HepG2 (cell line): ENCODE measurements around the gene WNT5B. TPM values are rescaled to one million over a fixed set of nuclear protein-coding genes. Genes with fewer than 3 reads are reported as not detected.

Experiments
- ATAC-seq: fragments of 200-7000 bp; cut with Tn5 transposase; 3 replicates; pipeline ENCODE4 v1.9.1; 2020; ENCODE audit warnings: mild to moderate bottlenecking, moderate library complexity
- BruUV-seq: library from RNA; stranded (reverse); fragments of 400-500 nt; replicated peaks from 2 replicates; lab custom pipeline; 2021; lab: Mats Ljungman, UMichigan
- CTCF ChIA-PET: fragments of 300-600 bp; formaldehyde crosslinking; extraction: SDS; loops from one replicate; lab custom pipeline; 2021; ENCODE audit warnings: low total read pairs, inconsistent platforms, low intra/inter-chr PET ratio; lab: Yijun Ruan, JAX
- POLR2A ChIA-PET: fragments of 350-600 bp; sonication (Branson Sonifier 250); formaldehyde crosslinking; loops from one replicate; lab custom pipeline; 2020; ENCODE audit warnings: antibody characterized with exemption, inconsistent platforms; lab: Yijun Ruan, JAX
- DNase-seq: peaks from one replicate; pipeline ENCODE4 v3.0.0-alpha.2; 2015; ENCODE audit warnings: low spot score
- FAIRE-seq: peaks from 3 replicates; lab custom pipeline; 2011; peaks lifted over from hg19 to GRCh38; lab: Jason Lieb, UNC
- H2AFZ ChIP-seq: one replicate; pipeline ENCODE4 v1.6.1; 2011; ENCODE audit warnings: low read length, inconsistent platforms
- H3K27ac ChIP-seq: fragments of 300-600 bp; 3 replicates; pipeline ENCODE4 v1.8.0; 2011; ENCODE audit warnings: mixed run types, mild to moderate bottlenecking, mixed read lengths, low read length, inconsistent platforms; ENCODE audit not compliant: insufficient read depth; ENCODE audit errors: extremely low read length
- H3K27me3 ChIP-seq, 2 experiments: fragments of 200-600 bp in 1 of 2; 2 replicates in 1 of 2; 3 replicates in 1 of 2; pipeline versions ENCODE4 v1.6.0 to v1.8.0; 2011; ENCODE audit warnings: low read length in 2 of 2, mild to moderate bottlenecking in 2 of 2, moderate library complexity in 2 of 2, inconsistent platforms in 1 of 2; ENCODE audit not compliant: insufficient read depth in 2 of 2, control insufficient read depth in 1 of 2
- H3K36me3 ChIP-seq, 2 experiments: fragments of 200-600 bp in 1 of 2; replicated peaks in 1 of 2; 2 replicates in 1 of 2; 3 replicates in 1 of 2; pipeline versions ENCODE4 v1.5.1 to v1.8.0; 2011; ENCODE audit warnings: low read length in 2 of 2, inconsistent platforms in 1 of 2; ENCODE audit not compliant: insufficient read depth in 2 of 2, control insufficient read depth in 1 of 2
- H3K4me1 ChIP-seq: 2 replicates; pipeline ENCODE4 v1.5.1; 2012; ENCODE audit warnings: low read length, inconsistent platforms; ENCODE audit not compliant: insufficient read depth
- H3K4me2 ChIP-seq: 2 replicates; pipeline ENCODE4 v1.6.0; 2011; ENCODE audit warnings: low read depth, low read length, inconsistent platforms
- H3K4me3 ChIP-seq, 3 experiments: fragments of 200-600 bp in 1 of 3; sonication (generic), shearing (Covaris generic) in 1 of 3; replicated peaks in 1 of 3; 2 replicates each; pipeline ENCODE4 v1.5.1; 2011 to 2016; ENCODE audit warnings: low read length in 3 of 3, inconsistent platforms in 2 of 3, low read depth in 2 of 3, mild to moderate bottlenecking in 2 of 3, control low read depth in 1 of 3, mixed read lengths in 1 of 3; ENCODE audit not compliant: insufficient read depth in 1 of 3
- H3K79me2 ChIP-seq: one replicate; pipeline ENCODE4 v1.6.1; 2011; ENCODE audit warnings: low read length, inconsistent platforms; ENCODE audit not compliant: insufficient read depth
- H3K9ac ChIP-seq: 2 replicates; pipeline ENCODE4 v1.6.0; 2011; ENCODE audit warnings: mild to moderate bottlenecking, low read depth, low read length, inconsistent platforms; ENCODE audit not compliant: insufficient read depth
- H3K9me3 ChIP-seq: 2 replicates; pipeline ENCODE4 v1.5.1; 2012; ENCODE audit warnings: mild to moderate bottlenecking, low read length
- H4K20me1 ChIP-seq: 2 replicates; pipeline ENCODE4 v1.6.0; 2011; ENCODE audit warnings: inconsistent platforms, mild to moderate bottlenecking, low read length, moderate library complexity; ENCODE audit not compliant: insufficient read depth
- ARID2 ChIP-seq: sonication (generic); formaldehyde crosslinking; IDR thresholded peaks from 2 replicates; pipeline ENCODE4 v1.8.1; 2022; ENCODE audit warnings: mild to moderate bottlenecking, missing genetic modification reagents, borderline replicate concordance
- ATF7 ChIP-seq, 2 experiments: fragments of 450-650 bp in 1 of 2; sonication (generic) in 1 of 2; formaldehyde crosslinking in 1 of 2; IDR thresholded peaks; 2 replicates each; pipeline versions ENCODE4 v1.4.0 to v1.6.1; 2016 to 2020; ENCODE audit warnings: antibody characterized with exemption in 1 of 2, mild to moderate bottlenecking in 1 of 2, missing genetic modification reagents in 1 of 2
- FOXJ3 ChIP-seq: sonication (generic); formaldehyde crosslinking; IDR thresholded peaks from 2 replicates; pipeline ENCODE4 v1.4.0; 2020; ENCODE audit warnings: missing genetic modification reagents, mild to moderate bottlenecking, borderline replicate concordance
- PHF8 ChIP-seq: sonication (generic); formaldehyde crosslinking; IDR thresholded peaks from 2 replicates; pipeline ENCODE4 v1.5.0; 2020; ENCODE audit warnings: missing genetic modification reagents
- RFXANK ChIP-seq: IDR thresholded peaks from 2 replicates; pipeline ENCODE4 v1.6.1; 2016
- STAG1 ChIP-seq: sonication (generic); formaldehyde crosslinking; IDR thresholded peaks from 2 replicates; pipeline ENCODE4 v1.4.0; 2020; ENCODE audit warnings: missing genetic modification reagents
- ZFP36L2 ChIP-seq: sonication (generic); formaldehyde crosslinking; IDR thresholded peaks from 2 replicates; pipeline ENCODE4 v1.4.0; 2020; ENCODE audit warnings: missing genetic modification reagents
- ZNF235 ChIP-seq: sonication (generic); formaldehyde crosslinking; IDR thresholded peaks from 2 replicates; pipeline ENCODE4 v1.8.1; 2023; ENCODE audit warnings: mild to moderate bottlenecking, missing genetic modification reagents, borderline replicate concordance
- ZNF768 ChIP-seq: sonication (generic); formaldehyde crosslinking; IDR thresholded peaks from 2 replicates; pipeline ENCODE4 v1.4.0; 2020; ENCODE audit warnings: missing genetic modification reagents
- ZNF772 ChIP-seq: sonication (generic); formaldehyde crosslinking; IDR thresholded peaks from 2 replicates; pipeline ENCODE4 v1.5.0; 2020; ENCODE audit warnings: mild to moderate bottlenecking, missing genetic modification reagents
- ZSCAN22 ChIP-seq: sonication (generic); formaldehyde crosslinking; IDR thresholded peaks from 2 replicates; pipeline ENCODE4 v1.4.0; 2020; ENCODE audit warnings: mild to moderate bottlenecking, missing genetic modification reagents
- WGBS: methylation state at CpG from one replicate; pipeline ENCODE4 v1.1.6; 2017; ENCODE audit warnings: low lambda C conversion rate; 5-methylcytosine and 5-hydroxymethylcytosine counted together
- in situ Hi-C: cut with HindIII; loops from 2 replicates; pipeline ENCODE4 v1.10.0; 2017; ENCODE audit warnings: low pct_unique_long_range_greater_than_20kb; ENCODE audit not compliant: extremely low pct_ligation_motif_present
- intact Hi-C: fragments of 100-400 bp; cut with micrococcal nuclease; formaldehyde crosslinking; loops from one replicate; pipeline ENCODE4 v1.10.0; 2022; ENCODE audit not compliant: unreplicated experiment
- polyA plus RNA-seq, 8 experiments: library from polyadenylated mRNA; depleted of rRNA in 3 of 8; stranded (reverse) in 7 of 8; unstranded in 1 of 8; fragments of >200 nt; fragmentation: Illumina TruSeq in 4 of 8; extraction: Trizol in 4 of 8; gene quantifications; 2 replicates each; pipeline versions ENCODE4 v1.2.1 to v1.2.3, GENCODE V29; 2011 to 2016; ENCODE audit warnings: low read depth in 4 of 8, missing spikeins in 1 of 8, mixed read lengths in 1 of 8; ENCODE audit not compliant: insufficient read depth in 1 of 8
- total RNA-seq, 5 experiments: library from RNA; depleted of rRNA; stranded (reverse); fragments of >200 nt; fragmentation: Illumina TruSeq; extraction: Trizol; gene quantifications; 2 replicates each; pipeline ENCODE4 v1.2.3, GENCODE V29; 2016; ENCODE audit warnings: low read depth in 1 of 5

Gene WNT5B
- total and polyA plus RNA-seq, 2 of the 13 experiments (the other 11 are each of a cell fraction or from before 2014, with no cell fraction given): 0.04 TPM; not detected in 1

DNA sequence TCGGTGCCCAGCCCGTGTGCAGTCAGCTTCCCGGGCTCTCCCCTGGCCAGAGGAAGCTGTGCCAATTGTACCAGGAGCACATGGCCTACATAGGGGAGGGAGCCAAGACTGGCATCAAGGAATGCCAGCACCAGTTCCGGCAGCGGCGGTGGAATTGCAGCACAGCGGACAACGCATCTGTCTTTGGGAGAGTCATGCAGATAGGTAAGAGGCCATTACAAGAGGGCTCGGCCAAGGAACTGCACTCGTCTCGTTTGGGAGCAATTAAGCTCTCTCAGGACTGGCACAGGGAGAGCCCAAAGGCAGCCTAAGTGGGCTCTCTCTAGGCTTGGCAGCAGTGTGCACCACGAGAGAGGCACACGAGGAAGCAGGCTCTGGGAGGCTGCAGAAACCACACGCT, 3.7 kb downstream of the WNT5B start:
- no peak overlapping the region for H3K4me2 ChIP-seq
- H2AFZ ChIP-seq: no peak overlapping the region
- no peak for ATAC-seq
- TF ChIP-seq ZNF768 (CRISPR knock-in tag) (peak; percentile 48; the same call in 1 of the 2 replicates), FOXJ3 (CRISPR knock-in tag) (no peak), PHF8 (CRISPR knock-in tag) (no peak), RFXANK (CRISPR knock-in tag) (no peak)
- H3K27me3 ChIP-seq: peaks cover 6 to 81% of the 10 kb centered on the region in 2 experiments; a peak in 4 of 5 replicates
- peaks cover 41% of the 10 kb centered on the region for H3K4me1 ChIP-seq
- H3K27ac ChIP-seq: no peak overlapping the region
- no TSS peak for BruUV-seq
- H4K20me1 ChIP-seq: no peaks in the 10 kb centered on the region
- in situ Hi-C loops (no loop called here), intact Hi-C loops (no loop called here)
- H3K9ac ChIP-seq: no peak overlapping the region
- no peaks in the 10 kb centered on the region for H3K36me3 ChIP-seq
- no peaks in the 10 kb centered on the region for H3K9me3 ChIP-seq
- DNase-seq: no peak
- 60% methylated on average over 10 of the region's 14 CpGs for WGBS
- no peak overlapping the region for H3K4me3 ChIP-seq
- FAIRE-seq: no peak
- CTCF ChIA-PET: no interaction called here
- no peaks in the 10 kb centered on the region for H3K79me2 ChIP-seq
- POLR2A ChIA-PET: no interaction called here

DNA sequence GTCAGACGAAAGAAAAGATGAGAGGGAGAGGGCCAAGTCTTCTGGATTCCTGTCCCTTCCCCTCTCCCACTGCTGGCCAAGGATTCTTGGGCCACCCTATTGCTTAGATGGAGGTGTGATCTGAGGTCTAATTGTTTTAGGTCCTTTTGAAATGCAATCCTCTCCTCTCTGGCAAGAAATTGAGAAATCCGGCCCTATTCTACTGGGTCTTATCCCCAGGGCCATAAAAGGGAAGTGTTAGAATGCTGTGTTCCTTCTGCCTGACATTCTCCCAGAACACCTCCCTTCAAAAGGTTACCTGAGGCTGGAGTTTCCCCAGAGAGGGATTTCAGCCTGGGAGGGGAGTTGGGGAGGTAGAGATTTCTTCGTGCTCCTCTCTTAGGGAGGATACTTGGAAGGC, 4.4 kb downstream of the WNT5B start:
- peaks cover 6 to 74% of the 10 kb centered on the region in 2 experiments; a peak in 4 of 5 replicates for H3K27me3 ChIP-seq
- TF ChIP-seq STAG1 (CRISPR knock-in tag) (no peak), ZNF772 (no peak), ZNF235 (CRISPR knock-in tag) (no peak), ATF7 (IDR thresholded peaks at IDR 0.05) (no peak), ATF7 (CRISPR knock-in tag; IDR thresholded peaks at IDR 0.05) (no peak), ARID2 (no peak), ZSCAN22 (no peak), ZFP36L2 (CRISPR knock-in tag) (no peak)
- CTCF ChIA-PET: interaction anchor here (2.2 kb wide), 1 partner anchor 157 kb away, joined by 15 read pairs; no protein-coding TSS in a partner anchor
- no peak overlapping the region for H3K27ac ChIP-seq
- DNase-seq (no peak), FAIRE-seq (no peak), ATAC-seq (no peak)
- 36% methylated on average over 3 of the region's 3 CpGs for WGBS
- H3K4me3 ChIP-seq: no peak overlapping the region
- peaks cover 41% of the 10 kb centered on the region for H3K4me1 ChIP-seq
- H3K36me3 ChIP-seq: no peaks in the 10 kb centered on the region
- intact Hi-C loops (no loop called here), in situ Hi-C loops (no loop called here)
- no peaks in the 10 kb centered on the region for H3K9me3 ChIP-seq
- H4K20me1 ChIP-seq: no peaks in the 10 kb centered on the region
- POLR2A ChIA-PET: no interaction called here
- H2AFZ ChIP-seq: no peak overlapping the region
- no peaks in the 10 kb centered on the region for H3K79me2 ChIP-seq
- no peak overlapping the region for H3K9ac ChIP-seq
- no peak overlapping the region for H3K4me2 ChIP-seq
- BruUV-seq: no TSS peak
